Measurements from ENCODE around the gene PCDHGB5.
"Not testable (repeated sequence)": the region's sequence is repeated elsewhere in the genome, so short reads cannot be mapped to it uniquely, and the experiment has no call there.

Gene PCDHGB5

GRCh38 chr5:141397756-141398551 lies at the start of gene PCDHGB5:
Gene PCDHGB5, plus strand, starts transcription at chr5:141397947. Its CDS starts 181 bp downstream, at chr5:141398128.
- DNase-seq (ENCODE audit: low spot score) = not testable (repeated sequence)

GRCh38 chr5:141349917-141350619 lies 47.7 kb upstream of the PCDHGB5 start, which contains the start of gene PCDHGB1:
Gene PCDHGB1, plus strand, starts transcription at chr5:141350099. Its CDS starts 162 bp downstream, at chr5:141350261.
- DNase-seq (ENCODE audit: low spot score) = no peak

GRCh38 chr5:141351591-141351990 lies 46.2 kb upstream of the PCDHGB5 start:
- no peak for DNase-seq (ENCODE audit: low spot score)

GRCh38 chr5:141354900-141355469 lies 42.8 kb upstream of the PCDHGB5 start, which contains the start of gene PCDHGA4:
Gene PCDHGA4, plus strand, starts transcription at chr5:141355021. Its CDS starts 87 bp downstream, at chr5:141355108.
- no peak for DNase-seq (ENCODE audit: low spot score)

GRCh38 chr5:141355641-141356040 lies 42.1 kb upstream of the PCDHGB5 start:
- no peak for DNase-seq (ENCODE audit: low spot score)

- no peak for DNase-seq (ENCODE audit: low spot score)
These were observed 41.6 kb upstream of the PCDHGB5 start for GRCh38 chr5:141356133-141356532.

- no peak for DNase-seq (ENCODE audit: low spot score)
These were observed 40.8 kb upstream of the PCDHGB5 start for GRCh38 chr5:141356950-141357349.

GRCh38 chr5:141359790-141360426 lies 37.8 kb upstream of the PCDHGB5 start, which contains the start of gene PCDHGB2:
Gene PCDHGB2, plus strand, starts transcription at chr5:141359994. Its CDS starts 142 bp downstream, at chr5:141360136.
- DNase-seq (ENCODE audit: low spot score) = no peak

GRCh38 chr5:141360685-141361084 lies 37.1 kb upstream of the PCDHGB5 start:
- no peak for DNase-seq (ENCODE audit: low spot score)

GRCh38 chr5:141362719-141363118 lies 35.0 kb upstream of the PCDHGB5 start:
- DNase-seq (ENCODE audit: low spot score) = no peak

GRCh38 chr5:141363952-141364660 lies 33.6 kb upstream of the PCDHGB5 start, which contains the start of gene PCDHGA5:
Gene PCDHGA5, plus strand, starts transcription at chr5:141364162. Its CDS starts 169 bp downstream, at chr5:141364331.
- no peak for DNase-seq (ENCODE audit: low spot score)

GRCh38 chr5:141366016-141366896 lies 31.5 kb upstream of the PCDHGB5 start:
- DNase-seq (ENCODE audit: low spot score) = no peak

GRCh38 chr5:141369994-141370848 lies 27.5 kb upstream of the PCDHGB5 start, which contains the start of gene PCDHGB3:
Gene PCDHGB3, plus strand, starts transcription at chr5:141370242. Its CDS starts 153 bp downstream, at chr5:141370395.
- no peak for DNase-seq (ENCODE audit: low spot score)

- DNase-seq (ENCODE audit: low spot score) = no peak
These were observed 25.9 kb upstream of the PCDHGB5 start for GRCh38 chr5:141371572-141372475.

- DNase-seq (ENCODE audit: low spot score) = no peak
These were observed 24.0 kb upstream of the PCDHGB5 start, which contains the start of gene PCDHGA6 for GRCh38 chr5:141373673-141374317. Gene PCDHGA6, plus strand, starts transcription at chr5:141373891. Its CDS starts 193 bp downstream, at chr5:141374084.

- no peak for DNase-seq (ENCODE audit: low spot score)
These were observed 23.1 kb upstream of the PCDHGB5 start for GRCh38 chr5:141374627-141375026.

- DNase-seq (ENCODE audit: low spot score) = not testable (repeated sequence)
These were observed 22.1 kb upstream of the PCDHGB5 start for GRCh38 chr5:141375444-141376155.
